Body of pancreas (tissue), 4 donors: Measurements from ENCODE around the gene SHROOM2. TPM values are rescaled to one million over a fixed set of nuclear protein-coding genes. Genes with fewer than 3 reads are reported as not detected.

Experiments used
- ATAC-seq: fragments of 150-250 bp; one replicate; pipeline ENCODE4 v1.9.1; 2016
- DNase-seq, 4 donors: peaks; one replicate each; pipeline ENCODE4 v3.0.0-alpha.2; 2019
- H3K27ac ChIP-seq, 4 donors: fragments of 200-600 bp; sonication (generic); 1 replicate in 3 of 4; 2 replicates in 1 of 4; pipeline versions ENCODE4 v1.5.1 to v1.6.1; 2016 to 2019; ENCODE audit warnings: mild to moderate bottlenecking in 1 of 4, mixed read lengths in 1 of 4, moderate library complexity in 1 of 4
- H3K27me3 ChIP-seq, 2 donors: fragments of 200-600 bp; sonication (generic); one replicate each; pipeline ENCODE4 v1.6.0; 2016; ENCODE audit warnings: mild to moderate bottlenecking in 1 of 2
- H3K36me3 ChIP-seq, 2 donors: fragments of 200-600 bp; sonication (generic); replicated peaks in 1 of 2; 2 replicates each; pipeline ENCODE4 v1.5.1; 2016; ENCODE audit warnings: low read depth in 2 of 2; ENCODE audit not compliant: insufficient read depth in 1 of 2
- H3K4me1 ChIP-seq: fragments of 200-600 bp; sonication (generic); one replicate; pipeline ENCODE4 v1.6.0; 2016
- H3K4me3 ChIP-seq, 2 donors: fragments of 200-600 bp; sonication (generic); 1 replicate in 1 of 2; 2 replicates in 1 of 2; pipeline ENCODE4 v1.5.1; 2016 to 2019
- H3K9me3 ChIP-seq, 3 donors: fragments of 200-600 bp; sonication (generic); 1 replicate in 2 of 3; 2 replicates in 1 of 3; pipeline ENCODE4 v1.5.1; 2016
- POLR2A ChIP-seq, 3 donors: fragments of 450-650 bp; IDR thresholded peaks; one replicate each; pipeline ENCODE4 v1.6.1; 2016; ENCODE audit warnings: antibody characterized with exemption in 3 of 3, mild to moderate bottlenecking in 2 of 3
- whole genome bisulfite sequencing, 2 donors: methylation state at CpG; one replicate each; pipeline ENCODE4 v1.1.5; 2017; 5-methylcytosine and 5-hydroxymethylcytosine counted together
- intact Hi-C: fragments of 100-400 bp; cut with DNase I; formaldehyde crosslinking; loops from one replicate; pipeline ENCODE4 v1.15.1; 2023
- total RNA-seq, 2 donors: library from RNA; depleted of rRNA; stranded (reverse); fragments of >200 nt; gene quantifications; one replicate each; pipeline ENCODE4 v1.1.0, GENCODE V29; 2016
- TF ChIP-seq, protein P1 (sequence below), 7 experiments: fragments of 450-650 bp in 4 of 7; fragments of 200-600 bp in 3 of 7; sonication (generic) in 3 of 7; IDR thresholded peaks; one replicate each; pipeline ENCODE4 v1.5.1; 2016 to 2019; ENCODE audit warnings: antibody characterized with exemption in 7 of 7

Gene SHROOM2
- total RNA-seq, 2 donors from 2014 or later, result 9.9 TPM

DNA sequence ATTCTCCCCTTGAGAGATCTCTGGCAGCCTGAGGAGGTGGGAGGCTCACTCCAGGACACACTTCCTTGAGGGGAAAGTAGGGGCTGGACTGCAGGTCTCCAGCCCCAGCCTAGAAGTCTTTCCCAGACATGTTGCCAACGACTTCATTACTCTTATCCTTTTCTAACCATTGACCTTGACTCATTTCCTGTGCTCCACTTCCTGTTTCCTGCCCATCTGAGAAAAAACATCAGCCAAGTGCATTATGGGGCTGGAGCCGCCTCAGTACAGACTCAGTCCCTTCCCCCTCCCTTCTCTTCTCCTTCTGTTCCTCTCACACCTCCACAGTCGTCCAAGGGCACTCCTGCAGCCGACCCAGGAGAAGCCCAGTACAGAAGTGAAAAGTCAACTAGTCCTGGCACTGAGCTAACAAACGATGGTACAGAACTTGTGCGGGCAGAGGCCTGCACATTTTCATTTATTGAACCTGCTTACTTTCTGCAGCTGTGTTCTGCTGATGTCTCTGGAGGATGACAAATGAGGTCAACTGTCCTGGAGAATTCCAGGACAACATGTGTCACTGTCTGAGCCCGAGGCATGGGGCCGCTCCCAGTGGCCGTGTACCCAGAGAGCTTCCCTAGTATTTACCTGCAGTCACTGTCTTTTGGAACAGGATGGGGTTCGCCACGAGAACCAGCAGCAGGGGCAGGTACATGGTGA is 40.7 kb upstream of the SHROOM2 start:
- Histone ChIP-seq H3K36me3 (no peaks in the 10 kb centered on the region), H3K27ac (no peak overlapping the region), H3K4me1 (no peaks in the 10 kb centered on the region), H3K27me3 (no peaks in the 10 kb centered on the region), H3K9me3 (no peaks in the 10 kb centered on the region), H3K4me3 (no peak overlapping the region)
- DNase-seq, result no peak
- WGBS, 2 donors, result 51 to 76% methylated on average over 4 to 10 of the region's 11 CpGs
- intact Hi-C loops, result no loop called here
- TF ChIP-seq POLR2A (IDR thresholded peaks at IDR 0.05), result no peak
- TF ChIP-seq, protein P1, sequence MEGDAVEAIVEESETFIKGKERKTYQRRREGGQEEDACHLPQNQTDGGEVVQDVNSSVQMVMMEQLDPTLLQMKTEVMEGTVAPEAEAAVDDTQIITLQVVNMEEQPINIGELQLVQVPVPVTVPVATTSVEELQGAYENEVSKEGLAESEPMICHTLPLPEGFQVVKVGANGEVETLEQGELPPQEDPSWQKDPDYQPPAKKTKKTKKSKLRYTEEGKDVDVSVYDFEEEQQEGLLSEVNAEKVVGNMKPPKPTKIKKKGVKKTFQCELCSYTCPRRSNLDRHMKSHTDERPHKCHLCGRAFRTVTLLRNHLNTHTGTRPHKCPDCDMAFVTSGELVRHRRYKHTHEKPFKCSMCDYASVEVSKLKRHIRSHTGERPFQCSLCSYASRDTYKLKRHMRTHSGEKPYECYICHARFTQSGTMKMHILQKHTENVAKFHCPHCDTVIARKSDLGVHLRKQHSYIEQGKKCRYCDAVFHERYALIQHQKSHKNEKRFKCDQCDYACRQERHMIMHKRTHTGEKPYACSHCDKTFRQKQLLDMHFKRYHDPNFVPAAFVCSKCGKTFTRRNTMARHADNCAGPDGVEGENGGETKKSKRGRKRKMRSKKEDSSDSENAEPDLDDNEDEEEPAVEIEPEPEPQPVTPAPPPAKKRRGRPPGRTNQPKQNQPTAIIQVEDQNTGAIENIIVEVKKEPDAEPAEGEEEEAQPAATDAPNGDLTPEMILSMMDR (IDR thresholded peaks at IDR 0.05), result no peak
- ATAC-seq, result no peak

DNA sequence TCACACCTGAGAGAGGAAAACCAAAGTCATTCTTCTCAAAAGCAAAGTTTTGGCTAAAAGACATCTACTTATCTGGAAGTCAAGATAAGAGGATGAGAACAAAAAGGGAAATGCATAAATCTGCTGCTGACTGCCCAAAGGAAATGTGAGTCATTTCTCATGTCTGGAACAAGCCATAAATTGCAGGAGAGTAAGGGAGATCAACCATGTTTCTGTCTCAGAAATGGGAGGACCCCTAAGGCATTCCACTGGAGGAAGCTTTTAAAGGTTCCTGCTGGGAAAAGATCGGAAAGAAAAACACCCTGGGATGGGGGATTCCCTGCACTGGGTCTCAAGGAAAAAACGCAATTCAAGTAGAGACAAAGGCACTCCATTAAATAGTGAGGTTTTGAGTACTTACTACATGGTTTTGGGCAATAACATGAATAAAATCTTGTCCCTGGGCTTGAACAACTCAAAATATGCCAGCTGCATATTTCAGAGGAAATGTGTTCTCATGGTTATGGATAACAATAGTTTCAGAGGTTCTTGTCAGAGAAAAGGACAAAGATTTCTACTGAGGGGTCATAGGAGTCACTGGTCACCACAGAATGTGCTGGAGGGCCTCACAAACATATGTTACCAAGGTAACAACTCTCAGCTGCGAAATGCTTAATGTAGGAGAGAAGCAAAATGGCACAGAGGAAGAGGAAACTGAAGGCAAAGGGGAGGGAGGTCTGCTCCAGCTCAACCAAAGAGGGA is 39.9 kb upstream of the SHROOM2 start:
- Histone ChIP-seq H3K4me3 (no peak overlapping the region), H3K4me1 (no peaks in the 10 kb centered on the region), H3K36me3 (no peaks in the 10 kb centered on the region), H3K9me3 (no peaks in the 10 kb centered on the region), H3K27ac (no peak overlapping the region), H3K27me3 (no peaks in the 10 kb centered on the region)
- no peak for ATAC-seq
- intact Hi-C loops, result no loop called here
- WGBS, 2 donors, result 45 to 71% methylated on average over 3 of the region's 3 CpGs
- no peak for DNase-seq
- TF ChIP-seq, protein P1 (IDR thresholded peaks at IDR 0.05), result no peak
- no peak for TF ChIP-seq POLR2A (IDR thresholded peaks at IDR 0.05)

DNA sequence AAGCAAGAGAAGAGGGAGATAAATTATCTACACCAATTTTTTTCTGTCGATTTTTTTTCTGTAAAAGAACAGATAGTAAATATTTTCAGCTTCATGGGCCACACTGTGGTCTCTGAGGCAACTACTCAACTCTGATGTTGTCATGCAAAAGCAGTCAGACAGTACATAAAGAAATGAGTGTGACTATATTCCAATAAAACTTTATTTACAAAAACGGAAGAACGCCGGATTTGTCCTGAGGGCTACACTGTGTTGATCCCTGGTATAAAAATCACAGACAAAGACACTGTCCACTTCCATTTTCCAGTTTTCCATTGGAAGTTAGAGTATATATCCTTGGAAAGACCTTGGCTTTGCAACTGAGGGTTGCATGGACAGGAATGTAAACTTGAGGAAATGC is 38.6 kb upstream of the SHROOM2 start:
- Histone ChIP-seq H3K4me3 (no peak overlapping the region), H3K36me3 (no peaks in the 10 kb centered on the region), H3K27me3 (no peaks in the 10 kb centered on the region), H3K9me3 (no peaks in the 10 kb centered on the region), H3K27ac (no peak overlapping the region), H3K4me1 (no peaks in the 10 kb centered on the region)
- intact Hi-C loops, result no loop called here
- ATAC-seq, result no peak
- DNase-seq, result no peak
- TF ChIP-seq, protein P1 (IDR thresholded peaks at IDR 0.05), result no peak
- no peak for TF ChIP-seq POLR2A (IDR thresholded peaks at IDR 0.05)
- 83 to 88% methylated on average over 4 of the region's 4 CpGs for WGBS, 2 donors

DNA sequence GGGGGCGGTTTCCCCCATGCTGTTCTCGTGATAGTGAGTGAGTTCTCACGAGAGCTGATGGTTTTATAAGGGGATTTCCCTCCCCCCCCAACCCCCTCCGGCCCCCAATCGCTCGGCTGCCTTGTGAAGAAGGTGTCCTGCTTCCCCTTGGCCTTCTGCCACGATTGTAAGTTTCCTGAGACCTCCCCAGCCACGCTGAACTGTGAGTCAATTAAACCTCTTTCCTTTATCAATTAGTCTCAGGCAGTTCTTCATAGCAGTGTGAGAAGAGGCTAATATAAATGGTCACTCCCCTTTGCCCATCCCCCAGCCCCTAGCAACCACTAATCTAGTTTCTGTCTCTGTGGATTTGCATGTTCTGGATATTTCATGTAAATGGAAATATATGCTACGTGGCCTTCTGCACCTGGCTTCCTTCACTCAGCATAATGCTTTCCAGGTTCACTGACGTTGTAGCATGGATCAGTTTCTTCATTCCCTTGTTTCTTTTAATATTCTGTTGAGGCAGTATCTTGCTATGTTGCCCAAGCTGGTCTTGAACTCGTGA is 37.0 kb upstream of the SHROOM2 start:
- no peak for DNase-seq
- ATAC-seq, result no peak
- Histone ChIP-seq H3K4me1 (no peaks in the 10 kb centered on the region), H3K27me3 (no peaks in the 10 kb centered on the region), H3K27ac (no peak overlapping the region), H3K9me3 (no peaks in the 10 kb centered on the region), H3K4me3 (no peak overlapping the region), H3K36me3 (no peaks in the 10 kb centered on the region)
- 69 to 70% methylated on average over 6 to 10 of the region's 11 CpGs for WGBS, 2 donors
- TF ChIP-seq POLR2A (IDR thresholded peaks at IDR 0.05), result no peak
- TF ChIP-seq, protein P1 (IDR thresholded peaks at IDR 0.05), result no peak
- intact Hi-C loops, result no loop called here
